Endometrial microvascular endothelial cells (primary cell): Measurements from ENCODE around the gene PPOX. TPM values are rescaled to one million over a fixed set of nuclear protein-coding genes. Genes with fewer than 3 reads are reported as not detected.

ENCODE experiments used
- in situ Hi-C: cut with HindIII; loops from 2 replicates; pipeline ENCODE4 v1.10.0; 2017; ENCODE audit warnings: low sequenced_read_pairs, low pct_unique_long_range_greater_than_20kb; ENCODE audit errors: inconsistent ontology term
- total RNA-seq: library from RNA; depleted of rRNA; stranded (reverse); fragments of >200 nt; gene quantifications from one replicate; pipeline ENCODE4 v1.2.3, GENCODE V29; 2015; ENCODE audit errors: inconsistent ontology term

PPOX gene
- total RNA-seq, 1 donor from 2014 or later = 19.2 TPM

DNA sequence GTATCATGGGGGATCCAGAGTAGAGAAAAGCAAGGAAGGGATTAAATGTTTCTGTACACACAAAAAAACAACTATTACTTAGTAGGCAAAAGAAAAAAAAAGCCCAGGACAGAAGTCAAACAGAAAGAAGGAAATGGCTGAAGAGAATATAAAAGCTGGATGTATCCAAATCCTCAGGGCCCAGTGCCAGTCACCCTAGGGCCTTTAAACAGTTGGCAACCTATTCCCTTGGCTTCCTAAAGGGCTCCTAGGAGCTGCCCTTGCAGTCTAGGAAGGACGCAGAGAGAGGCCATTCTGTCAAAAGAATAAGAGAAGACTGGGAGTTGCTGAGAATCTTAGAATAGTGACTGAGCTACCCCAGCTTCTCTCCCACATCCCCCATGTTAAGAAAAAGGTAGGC, 6.1 kb downstream of the PPOX start:
- in situ Hi-C loops = no loop called here

DNA sequence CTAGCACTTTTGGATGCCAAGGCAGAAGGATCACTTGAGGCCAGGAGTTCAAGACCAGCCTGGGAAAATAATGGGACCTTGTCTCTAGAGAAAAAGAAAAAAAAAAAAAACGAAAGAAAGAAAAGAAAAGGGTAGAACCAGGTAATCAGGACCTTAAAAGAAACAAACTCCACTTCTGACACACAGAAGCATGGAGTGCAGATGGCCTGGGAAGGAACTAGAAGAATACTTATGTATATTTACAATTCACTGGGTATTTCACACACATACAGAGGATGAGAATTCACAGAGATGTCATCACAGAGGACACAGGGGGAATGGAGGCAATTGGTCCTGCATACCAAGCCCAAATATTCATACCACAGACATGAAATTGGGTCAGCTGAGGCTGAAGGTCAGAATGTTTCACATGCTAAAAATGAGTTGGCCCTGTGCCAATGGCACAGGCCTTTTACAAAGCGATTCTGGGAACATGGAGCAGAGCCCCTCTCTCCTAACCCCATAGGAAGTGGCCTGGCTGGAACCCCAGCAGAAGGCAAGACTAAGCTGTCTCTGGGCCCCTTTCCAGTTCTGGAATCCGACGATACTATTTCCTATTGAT, 6.7 kb downstream of the PPOX start:
- in situ Hi-C loops = no loop called here

DNA sequence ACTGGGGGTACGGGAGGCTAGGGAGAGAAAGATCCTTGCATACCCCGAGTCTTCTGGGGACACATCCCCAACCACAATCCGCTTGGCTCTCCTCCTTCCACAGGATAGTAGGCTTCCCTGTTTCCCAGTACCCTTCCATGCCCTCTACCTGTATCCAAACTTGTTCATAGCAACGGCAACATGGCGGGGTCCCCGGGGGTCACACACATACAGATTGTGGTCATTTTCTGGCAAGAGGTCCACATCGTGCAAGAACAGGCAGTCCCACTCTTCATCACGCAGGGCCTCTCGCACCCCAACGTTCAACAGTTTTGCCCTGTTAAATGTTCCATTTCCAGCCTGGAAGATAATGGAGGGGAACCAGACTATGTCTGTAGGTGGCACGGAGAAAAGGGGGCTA, 7.5 kb downstream of the PPOX start:
- in situ Hi-C loops = no loop called here

DNA sequence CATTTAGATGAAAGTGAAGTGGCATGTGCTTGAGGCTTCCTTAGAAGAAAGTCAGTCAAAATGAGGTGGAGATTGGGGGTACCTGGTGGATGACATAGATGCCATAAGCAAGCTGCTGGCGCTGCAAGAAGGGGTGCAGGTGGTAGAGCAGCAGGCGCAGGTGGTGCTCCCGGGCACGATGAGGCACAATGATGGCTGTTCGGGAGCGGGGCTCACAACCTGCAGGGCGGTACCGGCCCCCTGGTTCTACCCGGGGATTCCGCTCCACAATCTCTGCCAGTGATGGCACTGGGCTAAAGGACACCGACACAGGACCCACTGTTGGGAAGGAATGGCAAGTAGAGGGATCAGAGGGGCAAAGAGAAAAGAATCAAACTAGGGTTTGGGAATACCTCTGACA, 8.7 kb downstream of the PPOX start:
- in situ Hi-C loops = no loop called here

DNA sequence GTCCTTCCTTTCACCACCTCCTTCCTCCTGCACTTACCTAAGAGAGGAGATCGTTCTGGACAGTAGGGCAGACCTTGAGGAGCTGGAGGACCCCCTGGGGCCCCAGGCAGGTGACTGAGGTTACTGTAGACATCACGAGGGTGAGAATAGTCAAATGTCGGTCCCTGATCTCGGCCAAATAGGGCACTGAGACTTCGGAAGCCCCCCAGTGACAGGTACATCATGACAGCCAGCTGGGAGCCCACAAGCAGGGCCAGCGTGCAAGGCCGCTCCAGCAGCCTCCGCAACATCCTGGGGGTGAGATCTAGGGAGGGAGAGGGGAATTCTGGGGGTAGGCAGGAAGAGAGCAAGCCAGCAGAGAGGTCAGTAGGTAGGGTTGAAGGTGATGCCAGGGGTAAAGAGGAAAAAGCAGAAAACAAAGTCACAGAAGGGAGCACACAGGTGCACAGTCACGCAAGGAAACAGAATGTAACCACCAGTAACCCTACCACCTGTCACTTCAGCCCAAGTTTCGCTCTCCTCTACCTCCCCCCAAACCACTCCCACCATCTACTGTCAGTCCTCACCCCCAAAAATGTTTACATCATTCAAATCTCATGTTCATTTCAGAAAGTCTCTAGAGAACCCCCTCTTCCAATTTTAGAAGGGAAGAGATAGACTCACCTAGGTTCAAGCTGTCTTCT, 9.7 kb downstream of the PPOX start:
- in situ Hi-C loops = no loop called here

DNA sequence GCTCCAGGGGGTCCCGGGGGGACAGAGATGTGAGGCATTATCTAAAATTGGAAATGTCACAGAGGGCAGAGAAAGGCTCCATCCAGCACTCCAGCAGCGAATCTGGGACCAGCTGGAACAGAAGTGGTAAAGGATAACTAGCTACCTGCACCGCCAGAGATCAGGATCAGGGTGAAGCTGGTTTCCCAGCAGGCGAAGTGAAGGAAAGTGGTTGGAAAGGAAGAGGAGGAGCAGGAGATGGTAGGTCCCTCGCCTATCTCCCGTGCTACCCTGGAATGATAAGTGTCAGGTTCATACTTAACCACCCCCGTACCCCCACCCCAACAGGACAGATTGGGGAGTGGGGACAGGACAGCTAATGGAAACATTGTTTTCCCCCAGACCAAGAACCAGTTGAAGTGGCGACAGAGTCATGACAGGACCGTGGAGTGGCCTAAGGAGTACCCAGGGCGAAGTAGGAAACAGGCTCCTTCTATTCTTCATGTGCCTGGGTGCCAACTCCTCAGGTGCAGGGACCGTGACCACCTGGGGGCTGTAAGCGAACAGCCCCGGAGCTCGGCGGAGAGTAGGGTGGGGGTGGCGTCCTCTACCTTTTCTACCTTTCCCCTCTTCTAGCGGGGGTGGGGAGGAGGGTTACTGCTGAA, 10.4 kb downstream of the PPOX start:
- in situ Hi-C loops = no loop called here

DNA sequence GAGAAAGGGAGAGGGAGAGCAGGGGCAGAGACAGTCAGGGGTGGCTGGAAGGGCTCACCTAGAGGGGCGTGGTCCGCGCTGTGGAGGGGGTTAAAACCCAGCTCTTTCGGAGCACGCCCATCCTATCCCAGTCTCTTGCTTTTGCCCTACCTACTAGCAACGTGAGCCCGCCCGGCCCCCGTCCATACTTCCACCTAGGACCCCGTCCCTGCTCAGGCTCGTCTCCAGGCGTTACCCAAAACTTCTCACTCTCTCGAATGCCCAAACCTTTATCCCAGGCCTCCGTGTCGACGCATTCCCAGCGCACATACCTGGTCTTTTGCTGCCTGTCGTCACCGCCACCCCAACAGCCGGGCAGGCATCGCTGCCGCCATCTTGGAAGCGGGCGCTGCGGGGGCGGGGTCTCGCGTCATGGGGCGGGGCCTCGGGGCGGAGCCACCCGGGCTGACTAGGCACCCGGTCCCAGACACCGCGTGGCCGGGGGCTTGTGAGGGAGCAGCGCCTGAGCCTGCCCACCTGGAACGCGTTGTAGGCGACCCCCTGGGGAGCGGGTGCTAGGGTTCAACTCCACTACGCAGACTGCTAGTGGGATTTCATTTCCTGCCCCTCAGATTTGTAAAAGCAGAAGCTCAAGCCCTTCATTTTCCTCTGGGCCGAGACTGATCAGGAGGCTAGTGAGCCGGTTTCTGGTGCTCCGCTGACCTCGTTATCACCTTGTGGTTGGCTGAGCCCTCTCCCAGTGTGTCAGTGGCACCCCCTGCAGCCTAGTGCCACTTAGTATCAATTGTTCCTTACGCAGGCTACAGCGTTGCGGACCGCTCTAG, 11.1 kb downstream of the PPOX start, which contains the start of gene B4GALT3:
Gene B4GALT3 (minus strand): TSS at position 396 of the 824 bp plus-strand sequence. CDS start 1,447 bp downstream, outside the sequence.
- in situ Hi-C loops = no loop called here

DNA sequence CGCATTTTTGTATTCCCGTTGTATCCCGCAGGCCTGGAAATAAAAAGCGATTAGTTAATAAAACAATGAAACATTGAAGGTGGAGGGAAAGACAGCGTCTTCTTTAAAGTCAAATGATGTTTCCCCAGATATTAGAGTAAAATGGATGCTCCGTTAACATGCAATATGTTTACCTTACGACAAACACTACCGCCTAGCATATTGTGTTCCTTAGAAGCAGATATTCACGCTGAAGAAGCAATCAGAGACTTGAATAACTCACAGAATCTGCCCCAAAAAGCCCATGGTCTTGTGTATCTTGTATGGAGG, 11.7 kb downstream of the PPOX start:
- in situ Hi-C loops = no loop called here

DNA sequence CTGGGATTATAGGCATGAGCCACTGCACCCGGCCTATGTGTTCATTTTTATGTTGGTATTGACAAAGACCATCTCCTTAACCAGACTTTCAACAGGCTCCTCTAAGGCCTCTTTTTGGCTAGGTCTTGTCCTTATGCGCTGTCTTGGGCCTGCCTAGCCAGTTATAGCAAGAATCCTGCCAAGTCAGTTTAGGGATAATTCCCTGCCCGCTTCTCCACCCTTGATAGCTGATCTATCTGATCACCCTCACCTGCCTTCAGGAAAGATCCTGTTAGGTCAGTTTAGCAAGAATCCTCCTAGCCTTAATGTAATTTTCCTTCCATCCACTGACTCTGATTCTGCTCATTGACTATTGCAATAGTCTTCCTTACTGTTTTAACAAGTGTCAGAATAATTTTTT, 13.5 kb downstream of the PPOX start:
- in situ Hi-C loops = no loop called here

DNA sequence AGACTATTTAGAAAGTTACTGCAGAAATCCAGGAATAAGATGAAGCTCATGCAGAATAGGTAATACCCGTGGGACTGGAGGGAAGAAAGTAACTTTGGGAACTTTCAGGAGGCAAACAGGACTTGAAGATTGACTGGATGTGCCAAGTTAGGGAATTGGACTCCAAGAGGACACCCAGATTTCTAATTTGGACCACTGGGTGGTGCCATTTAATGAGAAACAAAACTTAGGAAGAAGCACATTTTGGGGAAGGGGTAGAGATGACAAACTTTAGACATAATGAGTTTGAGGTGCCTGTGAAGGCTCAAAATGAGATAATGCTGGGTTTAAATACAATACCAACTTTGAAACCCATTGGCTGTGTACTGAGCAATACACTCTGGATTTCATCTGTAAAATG, 14.4 kb downstream of the PPOX start:
- in situ Hi-C loops = no loop called here

DNA sequence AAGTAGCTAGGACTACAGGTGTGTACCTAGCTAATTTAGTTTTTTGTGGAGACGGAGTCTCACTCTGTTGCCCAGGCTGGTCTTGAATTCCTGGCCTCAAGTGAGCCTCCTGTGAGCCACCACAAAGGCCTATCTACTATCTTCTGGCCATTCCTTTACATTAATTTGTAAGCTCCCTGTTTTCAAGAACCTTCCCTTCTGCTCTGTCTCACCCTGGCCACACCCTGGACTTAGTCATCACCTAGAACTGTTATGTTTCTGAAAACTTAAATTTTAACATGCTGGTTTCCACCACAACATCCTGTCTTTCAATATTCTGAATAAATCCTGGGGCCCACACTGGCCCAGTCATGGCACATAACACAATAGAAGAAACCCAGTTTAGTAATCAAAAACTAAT, 16.0 kb downstream of the PPOX start:
- in situ Hi-C loops = no loop called here

DNA sequence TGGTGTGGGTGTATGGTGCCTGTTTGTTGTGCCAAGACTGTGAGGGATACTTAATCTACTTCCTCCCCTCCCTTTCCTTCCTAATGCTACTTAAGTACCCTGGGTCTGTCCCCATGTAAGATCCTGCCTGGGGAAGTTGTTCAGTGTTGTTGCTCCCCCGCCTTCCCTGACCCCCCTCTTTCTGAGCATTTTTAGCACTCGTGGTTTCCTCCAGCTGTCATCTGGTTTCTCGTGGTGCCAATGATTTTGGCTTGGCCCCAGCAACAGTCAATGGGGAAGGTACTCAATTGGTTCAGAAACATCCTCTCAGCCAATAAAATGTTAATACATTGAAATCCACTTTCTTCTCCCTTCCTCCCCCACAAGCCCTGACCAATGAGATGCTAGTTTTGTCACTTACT, 19.1 kb downstream of the PPOX start:
- in situ Hi-C loops = no loop called here

DNA sequence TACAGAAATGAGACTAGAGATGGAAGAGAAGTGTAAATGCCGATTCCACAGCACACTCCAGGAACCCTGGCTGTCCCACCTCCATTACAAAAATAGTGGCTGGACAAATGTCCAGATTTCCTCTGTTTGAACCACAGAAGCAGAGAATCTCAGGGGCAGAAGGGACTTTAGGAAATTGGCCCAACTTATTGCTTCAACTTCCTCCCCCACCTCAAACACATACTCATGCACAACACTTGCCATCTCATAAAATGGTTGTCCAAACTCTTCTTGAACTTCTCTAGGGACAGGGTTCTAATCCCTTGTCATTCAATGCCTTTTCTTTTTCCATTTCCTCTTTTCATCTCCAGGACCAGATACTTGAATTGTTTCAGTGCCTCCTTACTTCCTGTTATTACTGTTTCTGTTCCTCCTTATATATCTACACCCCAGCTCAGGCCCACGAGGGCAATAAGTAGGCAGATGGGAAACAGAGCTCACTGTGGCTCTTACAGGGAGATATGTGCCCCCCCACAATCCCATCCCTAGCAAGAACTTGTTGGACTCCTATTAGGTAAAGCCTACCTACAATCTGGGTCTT, 19.6 kb downstream of the PPOX start:
- in situ Hi-C loops = no loop called here

DNA sequence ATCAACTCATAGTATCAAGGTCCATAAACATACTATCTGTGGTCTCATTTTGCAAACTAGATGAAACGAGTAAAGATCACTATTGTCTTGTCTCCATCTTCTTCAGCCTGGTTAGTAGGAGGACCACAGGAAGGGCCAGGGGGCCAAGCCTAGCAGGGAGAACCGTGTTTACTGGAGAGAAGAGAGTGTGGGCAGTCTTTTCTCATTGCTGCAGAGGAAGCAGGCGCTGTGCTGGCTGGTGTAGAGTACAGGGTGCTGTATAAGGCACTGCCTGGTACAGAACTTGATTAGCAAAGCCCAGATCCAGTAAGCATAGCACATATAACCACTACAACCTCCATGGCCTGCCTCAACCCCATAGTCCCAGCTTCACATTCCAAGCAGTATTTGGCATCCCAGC, 21.1 kb downstream of the PPOX start:
- in situ Hi-C loops = no loop called here

DNA sequence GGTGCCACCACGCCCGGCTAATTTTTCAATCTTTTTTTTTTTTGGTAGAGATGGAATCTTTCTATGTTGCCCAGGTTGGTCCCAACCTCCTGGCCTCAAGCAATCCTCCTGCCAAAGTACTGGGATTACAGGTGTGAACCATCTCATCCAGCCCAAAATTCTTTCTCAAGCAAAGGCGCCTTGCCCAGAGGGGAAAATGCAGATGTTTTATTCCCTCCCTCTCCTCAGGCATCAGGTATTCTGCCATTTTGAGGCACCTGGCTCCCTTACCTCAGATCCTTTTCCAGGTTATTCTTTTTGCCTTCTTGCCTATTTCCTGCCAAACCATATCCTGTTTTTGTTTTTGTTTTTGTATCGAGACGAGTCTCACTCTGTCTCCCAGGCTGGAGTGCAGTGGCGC, 22.2 kb downstream of the PPOX start:
- in situ Hi-C loops = no loop called here

DNA sequence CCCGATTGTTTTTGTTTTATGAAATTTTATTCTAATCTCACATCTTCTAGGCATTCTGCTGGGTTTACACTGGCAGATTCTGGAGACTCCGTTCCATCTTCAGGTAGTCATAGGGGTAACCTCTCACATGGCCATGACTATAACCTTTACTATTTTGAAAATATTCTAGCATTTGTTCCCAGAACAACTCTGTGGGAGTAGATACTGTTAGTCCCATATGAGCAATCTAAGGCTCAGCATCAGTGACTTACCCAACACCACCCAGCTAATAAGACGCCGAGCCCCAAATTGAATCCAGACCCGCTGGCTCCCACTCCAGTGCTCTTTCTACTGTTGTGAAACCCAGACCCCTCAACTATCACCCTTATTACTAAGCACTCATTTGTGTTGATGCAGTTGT, 22.8 kb downstream of the PPOX start:
- in situ Hi-C loops = no loop called here

DNA sequence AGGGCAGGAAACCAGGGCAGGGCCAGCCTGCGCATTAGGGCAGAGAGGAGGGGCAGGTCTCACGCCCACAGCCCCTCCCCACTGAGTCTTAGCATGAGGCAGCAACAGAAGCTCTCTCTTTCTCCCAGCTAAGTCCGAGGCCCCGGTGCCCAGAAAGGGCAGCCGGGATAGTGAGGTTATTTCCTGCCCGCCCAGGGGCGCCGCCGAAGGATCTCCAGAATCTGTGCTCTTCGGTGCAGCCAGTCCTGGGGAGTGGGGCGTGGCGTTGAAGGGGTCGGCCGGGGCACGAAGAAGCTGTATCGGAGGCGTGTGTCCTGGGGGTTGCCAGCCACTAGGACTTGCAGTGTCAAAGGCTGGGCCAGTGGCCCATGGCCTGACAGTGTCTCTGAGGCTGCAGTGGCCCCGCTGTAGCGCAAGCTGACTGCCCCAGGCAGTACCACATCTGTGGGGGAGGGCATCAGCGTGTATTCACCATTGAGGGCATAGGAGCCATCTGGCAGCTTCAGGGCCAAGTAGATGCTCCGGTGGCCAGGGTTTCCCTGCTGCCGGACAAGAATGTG, 24.8 kb downstream of the PPOX start:
- in situ Hi-C loops = no loop called here

DNA sequence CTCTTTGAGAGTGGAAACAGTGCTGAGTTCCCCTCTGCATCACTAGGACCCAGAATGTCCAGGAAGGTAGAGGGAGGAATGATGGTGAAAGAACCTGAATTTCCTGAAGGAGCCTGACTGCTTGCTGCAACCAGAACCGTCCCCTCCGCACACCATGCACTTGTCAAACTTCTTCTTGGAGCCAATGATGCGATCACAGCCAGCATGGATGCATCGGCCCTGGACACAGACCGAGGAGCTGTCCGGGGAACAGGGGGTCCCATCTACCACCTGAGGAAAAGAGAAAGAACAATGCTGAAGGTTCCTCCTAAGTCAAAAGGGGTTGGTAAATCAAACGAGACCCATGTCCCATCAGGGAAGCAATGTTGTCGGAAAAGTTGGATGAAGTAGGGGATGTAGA, 25.7 kb downstream of the PPOX start:
- in situ Hi-C loops = no loop called here
